ENCODE data around the gene PDE6D. TPM values are rescaled to one million over a fixed set of nuclear protein-coding genes. Genes with fewer than 3 reads are reported as not detected.
A peak's percentile ranks its signal among the peaks of the same experiment; 100 is the strongest.

Gene PDE6D
- polyA plus RNA-seq, 2 donors, result 14.0 to 18.8 TPM

DNA sequence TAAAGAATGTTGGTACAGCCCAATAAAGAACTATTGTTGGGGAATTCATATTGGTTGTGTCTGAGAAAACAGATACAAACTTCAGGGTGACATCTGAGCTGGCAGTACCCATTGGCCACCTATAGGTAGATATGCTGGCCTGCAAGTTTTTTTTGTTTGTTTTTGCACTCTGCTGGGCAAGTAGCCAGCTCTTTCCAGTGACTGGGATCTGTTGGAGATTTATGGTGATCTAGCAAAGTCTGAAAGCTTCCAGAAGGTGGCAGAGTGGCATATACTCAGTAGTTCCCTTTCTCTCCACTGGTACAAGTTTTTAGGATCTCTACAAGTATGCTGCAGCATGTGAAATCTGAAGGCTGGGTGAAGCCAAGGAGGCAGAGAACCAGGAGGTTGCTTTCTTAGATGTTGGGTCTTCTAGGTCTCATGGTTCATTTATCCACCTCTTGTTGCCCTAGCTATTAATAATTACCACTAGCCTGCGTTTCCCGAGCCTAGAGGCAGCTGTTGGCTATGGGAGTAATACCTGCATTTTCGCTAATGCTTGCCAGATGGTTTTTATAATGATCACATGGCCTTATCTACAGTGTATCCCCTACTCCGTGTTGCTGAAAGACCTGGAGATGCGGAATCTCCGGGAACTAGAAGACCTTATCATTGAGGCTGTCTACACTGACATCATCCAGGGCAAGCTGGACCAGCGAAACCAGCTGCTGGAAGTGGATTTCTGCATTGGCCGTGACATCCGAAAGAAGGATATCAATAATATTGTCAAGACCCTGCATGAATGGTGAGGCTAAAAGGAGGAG lies 14.6 kb upstream of the PDE6D start:
- Histone ChIP-seq H3K36me3 (ENCODE audit: control insufficient read depth in 2 of 2, insufficient read depth in 2 of 2, low read length in 1 of 2) (peaks cover 12% of the 10 kb centered on the region in 2 donors), H3K27me3 (ENCODE audit: control insufficient read depth in 1 of 2, insufficient read depth in 2 of 2, low read length in 2 of 2) (no peaks in the 10 kb centered on the region), H3K4me1 (ENCODE audit: control insufficient read depth in 2 of 2, insufficient read depth in 2 of 2, low read length in 1 of 2) (no peaks in the 10 kb centered on the region), H3K4me3 (ENCODE audit: low read depth in 1 of 2, low read length in 2 of 2) (no peak overlapping the region), H3K27ac (ENCODE audit: low read depth in 2 of 2, low read length in 1 of 2) (no peak overlapping the region), H3K9me3 (ENCODE audit: control insufficient read depth in 2 of 2, insufficient read depth in 1 of 2, low read depth in 1 of 2, low read length in 1 of 2) (no peaks in the 10 kb centered on the region)
- WGBS, 2 donors, result 79 to 93% methylated on average over 9 of the region's 9 CpGs

DNA sequence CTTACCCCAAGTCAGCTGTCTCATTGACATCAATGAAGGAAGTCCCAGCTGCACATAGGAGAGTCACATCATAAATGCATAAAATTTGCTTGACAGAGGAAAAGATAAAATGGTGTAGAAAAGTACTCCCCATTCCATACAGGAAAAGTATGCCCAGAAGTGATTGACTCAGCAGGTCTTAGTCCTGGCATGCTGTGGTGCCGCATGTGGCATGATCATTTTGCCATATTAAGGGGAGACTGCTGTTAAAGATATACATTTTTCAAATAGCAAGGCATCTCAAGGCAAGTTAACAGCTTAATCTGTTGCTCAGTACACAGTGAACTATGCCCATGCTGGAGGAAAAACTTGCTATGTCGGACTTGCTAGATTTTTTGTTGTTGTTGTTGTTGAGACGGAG lies 13.3 kb upstream of the PDE6D start:
- Histone ChIP-seq H3K27ac (ENCODE audit: low read depth in 2 of 2, low read length in 1 of 2) (no peak overlapping the region), H3K9me3 (ENCODE audit: control insufficient read depth in 2 of 2, insufficient read depth in 1 of 2, low read depth in 1 of 2, low read length in 1 of 2) (no peaks in the 10 kb centered on the region), H3K4me3 (ENCODE audit: low read depth in 1 of 2, low read length in 2 of 2) (no peak overlapping the region), H3K27me3 (ENCODE audit: control insufficient read depth in 1 of 2, insufficient read depth in 2 of 2, low read length in 2 of 2) (no peaks in the 10 kb centered on the region), H3K36me3 (ENCODE audit: control insufficient read depth in 2 of 2, insufficient read depth in 2 of 2, low read length in 1 of 2) (peaks cover 12 to 15% of the 10 kb centered on the region in 2 donors), H3K4me1 (ENCODE audit: control insufficient read depth in 2 of 2, insufficient read depth in 2 of 2, low read length in 1 of 2) (no peaks in the 10 kb centered on the region)
- 67 to 82% methylated on average over 3 of the region's 3 CpGs for whole genome bisulfite sequencing, 2 donors

DNA sequence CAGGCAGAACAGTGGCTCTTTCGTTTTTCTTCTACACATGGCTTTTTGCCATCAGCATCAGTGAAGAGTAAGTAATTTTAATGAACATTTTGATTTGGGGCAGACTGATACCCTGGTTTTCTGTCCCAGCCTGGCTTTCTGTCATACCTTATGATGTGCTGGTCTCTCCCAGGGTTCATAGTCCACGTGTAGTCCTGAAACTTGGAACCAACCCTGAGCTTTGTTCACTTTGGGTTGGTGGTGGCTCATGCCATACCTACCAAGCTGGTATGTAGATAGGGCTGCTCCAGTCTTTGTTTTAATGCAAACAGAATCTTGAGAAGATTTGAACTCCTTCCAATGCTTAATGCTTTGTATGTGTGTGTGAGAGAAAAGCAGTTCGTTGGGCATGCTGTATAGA lies 10.0 kb upstream of the PDE6D start:
- H3K4me1 ChIP-seq (ENCODE audit: control insufficient read depth in 2 of 2, insufficient read depth in 2 of 2, low read length in 1 of 2), result peaks cover 0 to 3% of the 10 kb centered on the region in 2 donors
- H3K27me3 ChIP-seq (ENCODE audit: control insufficient read depth in 1 of 2, insufficient read depth in 2 of 2, low read length in 2 of 2), result no peaks in the 10 kb centered on the region
- no peak overlapping the region for H3K27ac ChIP-seq (ENCODE audit: low read depth in 2 of 2, low read length in 1 of 2)
- peaks cover 5 to 6% of the 10 kb centered on the region in 2 donors for H3K36me3 ChIP-seq (ENCODE audit: control insufficient read depth in 2 of 2, insufficient read depth in 2 of 2, low read length in 1 of 2)
- H3K4me3 ChIP-seq (ENCODE audit: low read depth in 1 of 2, low read length in 2 of 2), result no peak overlapping the region
- 65 to 71% methylated on average over 3 of the region's 3 CpGs for WGBS, 2 donors
- H3K9me3 ChIP-seq (ENCODE audit: control insufficient read depth in 2 of 2, insufficient read depth in 1 of 2, low read depth in 1 of 2, low read length in 1 of 2), result no peaks in the 10 kb centered on the region

DNA sequence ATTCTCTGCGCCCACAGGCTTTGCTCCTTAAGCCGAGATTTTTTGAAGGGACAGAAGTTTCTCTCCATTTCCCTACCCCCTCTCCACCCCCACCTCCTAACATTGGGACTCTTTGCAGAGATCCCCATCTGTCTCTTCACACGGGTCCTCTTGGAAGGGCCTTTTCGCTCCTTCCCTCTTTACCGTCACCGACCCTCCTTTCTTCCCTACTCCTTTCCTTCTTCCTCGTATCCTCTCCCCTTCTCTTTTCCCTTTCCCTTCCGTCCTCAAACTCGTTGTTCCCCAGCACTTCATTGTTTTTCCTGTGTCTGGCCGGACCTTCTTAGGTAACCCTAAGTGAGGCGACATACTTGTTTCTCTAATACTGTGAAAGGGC lies 5.8 kb upstream of the PDE6D start:
- Histone ChIP-seq H3K4me3 (ENCODE audit: low read depth in 1 of 2, low read length in 2 of 2) (peak overlapping the region; percentile 95 to 97), H3K36me3 (ENCODE audit: control insufficient read depth in 2 of 2, insufficient read depth in 2 of 2, low read length in 1 of 2) (peaks cover 0 to 4% of the 10 kb centered on the region in 2 donors), H3K4me1 (ENCODE audit: control insufficient read depth in 2 of 2, insufficient read depth in 2 of 2, low read length in 1 of 2) (peaks cover 0 to 7% of the 10 kb centered on the region in 2 donors), H3K27me3 (ENCODE audit: control insufficient read depth in 1 of 2, insufficient read depth in 2 of 2, low read length in 2 of 2) (no peaks in the 10 kb centered on the region), H3K9me3 (ENCODE audit: control insufficient read depth in 2 of 2, insufficient read depth in 1 of 2, low read depth in 1 of 2, low read length in 1 of 2) (no peaks in the 10 kb centered on the region), H3K27ac (ENCODE audit: low read depth in 2 of 2, low read length in 1 of 2) (peak overlapping the region in 1 of 2 donors; percentile 69)
- WGBS, 2 donors, result 10 to 14% methylated on average over 11 of the region's 11 CpGs

DNA sequence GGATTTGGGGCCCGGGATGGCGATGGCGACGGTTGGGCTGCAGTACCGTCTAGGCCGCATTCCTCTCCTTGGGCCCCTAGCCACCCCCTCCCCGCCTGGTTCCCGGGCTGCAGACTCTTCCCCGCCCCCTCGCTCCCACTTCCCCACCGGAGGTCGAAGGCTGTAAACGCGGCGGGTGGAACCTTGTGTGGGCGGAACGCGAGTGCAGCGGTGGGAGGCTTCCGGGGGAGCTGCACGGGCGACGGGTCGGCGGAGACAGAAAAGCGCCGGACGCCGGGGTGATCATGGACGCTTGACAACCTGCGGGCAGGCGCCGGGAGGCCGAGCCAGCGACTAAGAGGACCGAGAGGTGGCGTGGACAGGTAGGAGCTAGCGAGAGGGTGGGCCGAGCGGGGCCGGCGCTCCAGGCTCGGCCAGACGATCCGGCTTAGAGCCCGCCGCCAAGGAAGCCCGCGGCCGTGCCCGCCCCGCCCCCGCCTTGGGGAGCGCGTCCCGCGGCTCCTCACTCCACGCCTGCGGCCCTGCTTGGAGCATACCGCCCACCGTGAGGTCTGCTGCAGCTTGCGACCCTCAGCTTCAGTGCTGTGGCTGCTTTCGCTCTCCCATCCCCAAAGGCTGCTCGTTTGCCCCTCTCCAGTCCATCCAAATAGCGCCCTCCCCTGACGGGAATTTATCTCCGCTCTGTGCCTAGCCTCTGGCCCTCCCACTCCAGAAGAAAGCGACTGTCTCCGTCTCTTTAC lies 5.3 kb upstream of the PDE6D start, which contains the start of gene COPS7B:
Gene COPS7B (plus strand): TSS at position 269 of the 740 bp plus-strand sequence. CDS start 2,126 bp downstream, outside the sequence.
- peaks cover 0 to 7% of the 10 kb centered on the region in 2 donors for H3K4me1 ChIP-seq (ENCODE audit: control insufficient read depth in 2 of 2, insufficient read depth in 2 of 2, low read length in 1 of 2)
- H3K4me3 ChIP-seq (ENCODE audit: low read depth in 1 of 2, low read length in 2 of 2), result peak within 1 kb of the TSS; percentile 95 to 97
- H3K36me3 ChIP-seq (ENCODE audit: control insufficient read depth in 2 of 2, insufficient read depth in 2 of 2, low read length in 1 of 2), result peaks cover 0 to 4% of the 10 kb centered on the region in 2 donors
- H3K27me3 ChIP-seq (ENCODE audit: control insufficient read depth in 1 of 2, insufficient read depth in 2 of 2, low read length in 2 of 2), result no peaks in the 10 kb centered on the region
- peak within 1 kb of the TSS; percentile 51 to 69 for H3K27ac ChIP-seq (ENCODE audit: low read depth in 2 of 2, low read length in 1 of 2)
- no peaks in the 10 kb centered on the region for H3K9me3 ChIP-seq (ENCODE audit: control insufficient read depth in 2 of 2, insufficient read depth in 1 of 2, low read depth in 1 of 2, low read length in 1 of 2)
- WGBS, 2 donors, result 0% methylated on average over 49 to 69 of the region's 69 CpGs

DNA sequence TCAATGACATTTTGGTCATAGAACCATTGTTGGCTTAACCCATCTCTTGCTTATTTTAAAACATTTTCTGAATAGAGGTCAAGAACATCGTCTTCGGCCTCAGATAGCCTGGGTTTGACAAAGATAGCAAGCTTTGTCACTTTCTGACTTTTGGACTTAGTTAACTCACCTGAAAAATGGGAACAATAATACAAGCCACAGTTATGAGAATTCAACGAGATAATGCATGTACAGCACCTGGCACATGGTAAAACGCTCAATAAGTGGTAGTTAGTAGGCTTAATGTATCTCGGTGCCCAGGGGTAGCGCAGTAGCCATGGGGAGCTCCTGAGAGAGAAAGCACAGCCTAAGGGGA lies 4.7 kb upstream of the PDE6D start:
- Histone ChIP-seq H3K27ac (ENCODE audit: low read depth in 2 of 2, low read length in 1 of 2) (peak overlapping the region in 1 of 2 donors; percentile 37), H3K4me1 (ENCODE audit: control insufficient read depth in 2 of 2, insufficient read depth in 2 of 2, low read length in 1 of 2) (peaks cover 0 to 7% of the 10 kb centered on the region in 2 donors), H3K27me3 (ENCODE audit: control insufficient read depth in 1 of 2, insufficient read depth in 2 of 2, low read length in 2 of 2) (no peaks in the 10 kb centered on the region), H3K4me3 (ENCODE audit: low read depth in 1 of 2, low read length in 2 of 2) (peak overlapping the region; percentile 95 to 97), H3K36me3 (ENCODE audit: control insufficient read depth in 2 of 2, insufficient read depth in 2 of 2, low read length in 1 of 2) (peaks cover 0 to 4% of the 10 kb centered on the region in 2 donors), H3K9me3 (ENCODE audit: control insufficient read depth in 2 of 2, insufficient read depth in 1 of 2, low read depth in 1 of 2, low read length in 1 of 2) (no peaks in the 10 kb centered on the region)
- 35 to 36% methylated on average over 6 of the region's 6 CpGs for WGBS, 2 donors

DNA sequence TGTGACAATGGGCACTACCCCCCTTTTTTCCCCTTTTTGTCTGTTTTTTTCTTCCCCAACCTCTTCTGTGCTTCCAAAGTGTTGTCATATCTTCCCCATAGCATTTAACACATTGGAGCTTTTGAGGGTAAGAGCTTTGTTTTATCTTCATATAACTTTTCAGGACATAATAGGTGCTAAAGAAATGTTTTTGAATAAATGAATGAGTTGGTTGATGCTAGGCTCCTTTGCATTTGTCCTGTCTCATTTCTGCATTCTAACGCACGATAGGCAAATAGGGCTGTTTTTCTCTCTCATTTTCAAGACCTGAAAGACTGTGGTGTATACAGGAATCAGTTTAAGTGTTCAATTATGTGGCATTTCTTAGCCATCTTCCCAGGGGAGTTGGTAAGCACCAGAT lies 4.3 kb upstream of the PDE6D start:
- Histone ChIP-seq H3K4me3 (ENCODE audit: low read depth in 1 of 2, low read length in 2 of 2) (peak overlapping the region in 1 of 2 donors; percentile 95), H3K27ac (ENCODE audit: low read depth in 2 of 2, low read length in 1 of 2) (no peak overlapping the region), H3K9me3 (ENCODE audit: control insufficient read depth in 2 of 2, insufficient read depth in 1 of 2, low read depth in 1 of 2, low read length in 1 of 2) (no peaks in the 10 kb centered on the region), H3K4me1 (ENCODE audit: control insufficient read depth in 2 of 2, insufficient read depth in 2 of 2, low read length in 1 of 2) (peaks cover 1 to 7% of the 10 kb centered on the region in 2 donors), H3K36me3 (ENCODE audit: control insufficient read depth in 2 of 2, insufficient read depth in 2 of 2, low read length in 1 of 2) (peaks cover 0 to 4% of the 10 kb centered on the region in 2 donors), H3K27me3 (ENCODE audit: control insufficient read depth in 1 of 2, insufficient read depth in 2 of 2, low read length in 2 of 2) (no peaks in the 10 kb centered on the region)
- WGBS, 2 donors, result 84% methylated on average over 2 of the region's 2 CpGs

DNA sequence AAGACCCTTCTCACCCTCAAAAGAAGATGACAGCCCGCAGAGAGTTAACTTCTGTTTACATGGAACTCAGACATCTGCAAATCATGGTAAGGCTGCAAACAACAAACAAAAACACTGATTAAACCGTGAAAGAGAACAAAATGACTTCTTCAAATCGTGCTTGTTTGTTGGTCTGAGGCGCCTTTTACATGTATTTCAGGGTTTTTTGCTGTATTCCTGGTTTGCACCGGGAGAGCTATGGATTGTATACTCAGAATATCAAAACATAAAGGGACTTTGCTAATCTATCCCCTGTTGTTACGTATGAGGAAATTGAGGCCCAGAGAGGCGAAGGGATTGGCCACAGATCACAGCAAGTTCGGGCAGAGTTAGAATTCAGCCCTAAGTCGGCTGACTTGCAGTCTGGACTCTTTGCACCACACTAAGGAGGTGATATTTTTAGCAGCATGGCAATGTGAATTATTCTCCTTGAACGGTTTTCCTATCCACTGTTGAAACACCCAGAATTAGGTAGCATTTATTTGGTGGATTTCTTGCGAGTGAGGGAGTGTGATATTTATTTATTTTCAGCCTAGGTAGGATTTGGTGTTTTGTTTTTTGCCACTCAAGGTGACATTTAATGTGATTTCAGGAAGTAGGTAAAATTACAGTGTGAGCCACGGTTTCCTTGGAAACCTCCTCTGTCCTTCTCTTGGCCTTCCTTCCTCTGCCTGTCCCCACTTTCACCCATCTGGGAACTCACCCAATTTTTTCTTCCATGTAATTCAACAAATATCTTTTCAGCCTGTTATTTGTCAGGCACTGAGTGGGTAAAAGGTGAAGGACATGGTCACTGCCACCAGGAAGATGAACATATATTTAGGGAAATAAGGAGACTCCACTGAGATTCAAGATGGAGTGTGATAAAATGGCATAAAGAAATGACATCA lies 980 bp upstream of the PDE6D start:
- Histone ChIP-seq H3K4me1 (ENCODE audit: control insufficient read depth in 2 of 2, insufficient read depth in 2 of 2, low read length in 1 of 2) (peaks cover 6 to 7% of the 10 kb centered on the region in 2 donors), H3K27me3 (ENCODE audit: control insufficient read depth in 1 of 2, insufficient read depth in 2 of 2, low read length in 2 of 2) (no peaks in the 10 kb centered on the region), H3K27ac (ENCODE audit: low read depth in 2 of 2, low read length in 1 of 2) (peak overlapping the region; percentile 93 to 94), H3K9me3 (ENCODE audit: control insufficient read depth in 2 of 2, insufficient read depth in 1 of 2, low read depth in 1 of 2, low read length in 1 of 2) (no peaks in the 10 kb centered on the region), H3K36me3 (ENCODE audit: control insufficient read depth in 2 of 2, insufficient read depth in 2 of 2, low read length in 1 of 2) (no peaks in the 10 kb centered on the region), H3K4me3 (ENCODE audit: low read depth in 1 of 2, low read length in 2 of 2) (peak overlapping the region; percentile 82 to 84)
- WGBS, 2 donors, result 2 to 3% methylated on average over 12 of the region's 12 CpGs

Measured in esophagus (tissue), 2 donors.